GM18519 (cell line): Measurements from ENCODE around the gene CACNG6.
"Not testable (repeated sequence)": the region's sequence is repeated elsewhere in the genome, so short reads cannot be mapped to it uniquely, and the experiment has no call there.

Source experiments
- ATAC-seq: cut with Tn5 transposase; IDR thresholded peaks from one replicate; pipeline ENCODE4 v1.9.1; 2021; ENCODE audit warnings: mild to moderate bottlenecking, moderate library complexity; ENCODE audit not compliant: unreplicated experiment, low FRiP score

The CACNG6 gene

DNA sequence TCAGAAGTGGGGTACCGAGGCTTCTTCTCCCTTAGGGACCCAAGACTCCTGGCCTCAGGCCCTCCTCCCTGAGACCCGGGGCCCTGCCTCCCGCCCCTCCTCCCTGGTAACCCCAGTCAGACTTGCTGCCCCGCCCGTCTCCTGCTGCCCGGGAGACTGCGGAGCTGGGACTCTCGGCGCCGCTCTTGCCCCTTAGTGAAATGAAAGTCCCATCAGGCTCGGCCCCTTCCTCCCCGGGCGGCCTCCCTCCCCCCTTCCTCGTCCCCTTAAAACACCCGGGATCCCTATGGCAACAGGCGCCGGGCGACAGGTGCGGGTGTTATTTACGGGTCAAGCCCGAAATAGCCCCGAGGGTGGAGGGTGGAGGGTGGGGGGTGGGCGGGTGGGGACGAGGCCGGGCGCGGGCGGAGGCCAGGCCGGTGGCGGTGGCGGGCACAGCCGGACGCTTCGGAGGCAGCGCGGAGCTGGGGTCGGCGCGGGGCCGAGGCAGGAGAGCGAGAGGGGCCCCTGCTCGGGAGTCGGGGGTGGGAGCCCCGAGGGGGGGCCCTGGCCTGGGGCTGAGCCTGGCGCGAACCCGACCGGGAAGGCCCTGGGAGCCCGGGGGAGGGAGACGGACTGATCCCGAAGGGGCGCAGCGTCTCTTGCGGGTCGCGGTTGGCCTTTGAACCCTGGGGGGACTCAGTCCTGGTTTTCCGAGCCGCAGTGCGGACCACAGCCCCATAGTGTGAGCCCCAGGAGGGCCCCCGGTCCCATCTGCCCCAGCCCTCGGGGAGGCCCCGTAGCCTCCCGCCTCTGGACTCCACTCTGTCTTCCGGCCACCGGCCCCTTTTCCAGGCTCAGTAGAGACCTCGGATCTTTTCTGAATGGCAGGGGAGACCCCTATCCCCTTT lies at the start of gene CACNG6:
Gene CACNG6, plus strand, starts transcription at position 414 of the 890 bp plus-strand sequence. CDS start 1,241 bp downstream, outside the sequence.
- no peak for ATAC-seq

GRCh38 chr19:53942001-53942786 lies 49.2 kb upstream of the CACNG6 start:
- ATAC-seq, result no peak

GRCh38 chr19:53944416-53944815 lies 47.0 kb upstream of the CACNG6 start:
- no peak for ATAC-seq

DNA sequence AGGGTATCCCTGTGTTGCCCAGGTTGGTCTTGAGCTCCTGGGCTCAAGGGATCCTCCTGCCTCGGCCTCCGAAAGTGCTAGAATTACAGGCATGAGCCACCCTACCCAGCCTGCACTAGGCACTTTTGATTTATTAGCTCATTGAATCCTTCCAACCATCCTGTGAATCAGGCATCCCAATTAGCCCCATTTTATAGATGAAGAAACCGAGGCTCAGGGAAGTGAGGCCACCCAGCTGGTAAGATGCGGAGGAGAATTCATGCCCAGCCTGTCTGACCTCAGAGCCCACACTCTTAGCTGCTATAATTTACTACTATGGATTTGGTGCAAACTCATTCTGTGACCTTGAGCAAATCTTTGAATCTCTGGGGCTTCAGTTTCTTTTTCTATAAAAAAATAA lies 46.5 kb upstream of the CACNG6 start:
- no peak for ATAC-seq

DNA sequence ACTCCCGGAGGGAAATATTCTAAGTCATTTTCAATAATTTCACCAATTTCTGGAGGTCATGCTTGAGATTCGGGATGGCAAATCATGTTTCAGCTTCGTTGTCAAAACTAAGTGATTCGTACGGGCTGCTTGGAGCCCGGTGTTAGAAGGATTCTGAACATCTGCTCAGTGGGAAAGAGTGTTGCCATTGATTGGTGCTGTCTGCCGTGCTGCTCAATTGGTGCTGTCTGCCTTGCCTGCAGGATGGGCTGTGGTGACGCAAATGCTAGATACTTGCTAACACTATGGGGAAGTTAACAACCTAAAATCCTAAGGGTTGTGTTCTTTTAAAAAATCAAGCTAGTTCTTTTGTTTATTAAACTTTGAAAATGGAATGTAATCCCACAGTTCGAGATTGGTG lies 46.0 kb upstream of the CACNG6 start:
- no peak for ATAC-seq

GRCh38 chr19:53945998-53946397 lies 45.4 kb upstream of the CACNG6 start:
- ATAC-seq, result no peak

- ATAC-seq, result no peak
These were observed 43.8 kb upstream of the CACNG6 start for GRCh38 chr19:53947624-53948023.

DNA sequence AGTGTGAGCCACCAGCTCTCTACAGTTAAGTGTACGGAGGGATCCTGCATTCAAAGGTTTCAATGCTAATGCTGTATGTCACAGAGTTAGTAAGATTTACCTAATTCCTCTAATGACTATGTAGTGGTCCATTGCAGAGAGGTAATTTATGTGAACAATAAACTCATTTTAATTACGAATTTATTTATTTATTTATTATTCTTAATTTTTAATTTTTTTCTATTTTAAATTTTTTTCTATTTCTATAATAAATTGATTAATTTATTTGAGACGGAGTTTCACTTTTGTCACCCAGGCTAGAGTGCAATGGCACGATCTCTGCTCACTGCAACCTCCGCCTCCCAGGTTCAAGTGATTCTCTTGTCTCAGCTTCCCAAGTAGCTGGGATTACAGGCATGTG lies 42.8 kb upstream of the CACNG6 start:
- ATAC-seq, result not testable (repeated sequence)

GRCh38 chr19:53951436-53951835 lies 40.0 kb upstream of the CACNG6 start:
- ATAC-seq, result no peak

GRCh38 chr19:53951947-53952346 lies 39.5 kb upstream of the CACNG6 start:
- no peak for ATAC-seq

DNA sequence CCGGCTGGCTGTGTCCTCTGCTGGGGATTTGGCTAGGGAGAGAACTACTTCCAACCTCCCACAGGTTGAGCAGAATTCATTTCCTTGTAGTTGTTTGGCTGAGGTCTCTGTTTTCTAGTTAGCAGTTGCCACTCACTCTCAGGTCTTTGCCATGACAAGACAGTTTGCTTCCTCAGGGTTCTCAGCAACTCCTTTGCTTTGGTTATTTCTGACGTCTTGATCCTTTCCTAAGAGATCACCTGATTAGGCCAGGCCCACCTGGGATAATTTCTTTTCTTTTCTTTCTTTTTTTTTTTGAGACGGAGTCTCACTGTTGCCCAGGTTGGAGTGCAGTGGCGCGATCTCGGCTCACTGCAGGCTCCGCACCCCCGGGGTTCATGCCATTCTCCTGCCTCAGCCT lies 38.1 kb upstream of the CACNG6 start:
- ATAC-seq, result no peak

GRCh38 chr19:53957448-53958167 lies 33.8 kb upstream of the CACNG6 start:
- no peak for ATAC-seq

- ATAC-seq, result no peak
These were observed 33.3 kb upstream of the CACNG6 start for GRCh38 chr19:53958168-53958571.

DNA sequence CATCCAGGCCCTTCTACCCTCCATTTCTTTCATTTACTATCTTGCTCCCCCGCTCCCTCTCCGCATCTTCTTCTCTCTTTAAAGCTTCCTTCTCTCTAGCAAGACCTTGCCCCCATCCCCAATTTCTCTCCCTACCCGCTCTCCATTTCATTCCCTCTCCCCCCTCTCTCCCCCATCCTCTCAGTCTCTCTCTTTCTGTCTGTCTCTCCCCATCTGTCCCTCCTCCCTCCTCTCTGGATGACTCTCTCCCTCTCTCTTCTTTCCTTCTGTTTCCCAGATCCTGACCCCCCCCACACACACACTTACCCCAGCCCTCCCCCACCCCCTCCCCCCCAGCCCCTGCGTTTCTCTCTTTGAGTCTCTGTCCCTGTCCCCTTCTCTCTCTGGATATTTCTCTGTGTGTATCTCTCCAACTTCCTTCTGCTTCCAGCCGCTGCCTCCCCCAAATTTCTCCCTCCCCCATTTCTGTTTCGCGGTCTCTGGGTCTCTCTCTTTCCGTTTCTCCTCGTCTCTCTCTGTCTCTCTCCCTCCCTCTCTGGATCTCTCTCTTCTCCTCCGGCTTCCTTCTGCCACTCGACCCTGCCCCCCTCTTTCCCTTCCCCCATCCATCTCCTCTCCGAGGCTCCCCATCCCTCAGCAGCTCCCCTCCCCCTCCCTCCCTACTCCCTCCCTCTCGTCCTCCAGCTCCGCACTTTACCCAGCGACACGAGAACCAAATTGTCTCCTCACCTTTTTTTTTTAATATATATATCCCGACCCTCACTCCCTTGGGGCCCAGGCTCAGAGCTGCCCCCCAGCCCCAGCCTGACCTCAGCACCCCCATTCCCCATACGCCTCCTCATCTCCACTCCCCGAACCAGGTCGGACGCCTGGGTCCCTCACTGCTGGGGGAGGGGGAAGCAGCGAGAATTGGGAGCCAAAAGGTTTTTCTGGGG lies 32.3 kb upstream of the CACNG6 start:
- ATAC-seq, result no peak

- no peak for ATAC-seq
These were observed 31.2 kb upstream of the CACNG6 start for GRCh38 chr19:53960187-53960586.

DNA sequence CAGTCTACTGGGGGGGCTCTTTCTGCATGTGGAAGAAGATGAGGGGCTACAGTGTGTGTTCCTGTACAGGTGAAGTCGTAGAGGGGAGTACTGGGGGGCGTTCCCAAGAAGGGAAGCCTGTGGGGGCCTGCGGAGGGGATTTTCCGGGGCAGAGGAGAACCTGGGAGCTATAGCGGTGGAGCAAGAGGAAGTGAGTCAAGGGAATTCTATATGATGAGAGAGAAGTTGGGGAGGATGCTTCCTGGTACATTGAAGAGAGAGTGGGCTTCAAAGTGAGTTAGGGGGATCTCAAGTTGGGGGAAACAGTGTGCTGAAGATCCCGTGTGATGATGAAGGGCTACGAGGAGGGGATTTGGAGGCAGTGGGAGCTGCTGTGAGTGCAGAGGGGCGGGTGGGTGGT lies 30.6 kb upstream of the CACNG6 start:
- no peak for ATAC-seq

DNA sequence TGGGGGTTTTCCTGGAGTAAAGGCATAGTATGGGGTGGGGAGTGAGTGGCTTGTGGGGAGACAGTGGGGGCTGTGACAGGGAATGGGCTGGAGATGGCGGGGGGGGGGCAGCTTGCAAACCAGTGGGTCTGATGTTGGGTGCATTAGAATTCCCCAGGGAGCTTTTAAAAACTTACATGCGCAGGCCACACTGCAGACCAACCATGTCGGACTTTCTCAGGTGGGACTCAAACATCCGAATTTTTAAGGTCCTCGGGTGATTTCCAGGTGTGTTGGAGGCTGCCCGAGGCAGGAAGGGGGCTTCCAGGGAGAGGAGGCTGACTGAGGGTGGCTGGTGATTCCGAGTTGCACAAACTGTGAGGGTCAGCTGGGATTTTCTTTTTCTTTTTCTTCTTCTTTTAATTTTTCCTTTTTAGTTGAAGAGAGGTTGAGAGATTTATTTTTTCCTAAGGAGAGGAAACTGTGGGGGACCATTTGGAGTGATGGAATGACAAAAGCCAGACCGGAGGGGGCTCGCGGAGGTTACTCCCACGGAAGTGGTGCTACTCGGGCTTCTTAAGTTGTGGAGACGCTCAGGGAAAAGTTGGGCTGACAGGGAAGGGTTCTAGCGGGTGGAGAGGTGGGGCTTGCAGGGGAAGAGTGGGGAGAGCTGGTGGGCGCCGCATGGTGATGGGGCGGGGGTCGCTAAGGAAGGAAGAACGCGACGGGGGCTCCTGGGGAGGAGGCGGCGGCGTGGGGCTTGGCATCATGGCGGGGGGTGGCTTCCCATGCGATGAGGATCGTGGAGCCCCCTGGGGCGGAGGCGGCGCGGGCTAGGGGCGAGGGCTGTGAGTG lies 29.7 kb upstream of the CACNG6 start:
- no peak for ATAC-seq

DNA sequence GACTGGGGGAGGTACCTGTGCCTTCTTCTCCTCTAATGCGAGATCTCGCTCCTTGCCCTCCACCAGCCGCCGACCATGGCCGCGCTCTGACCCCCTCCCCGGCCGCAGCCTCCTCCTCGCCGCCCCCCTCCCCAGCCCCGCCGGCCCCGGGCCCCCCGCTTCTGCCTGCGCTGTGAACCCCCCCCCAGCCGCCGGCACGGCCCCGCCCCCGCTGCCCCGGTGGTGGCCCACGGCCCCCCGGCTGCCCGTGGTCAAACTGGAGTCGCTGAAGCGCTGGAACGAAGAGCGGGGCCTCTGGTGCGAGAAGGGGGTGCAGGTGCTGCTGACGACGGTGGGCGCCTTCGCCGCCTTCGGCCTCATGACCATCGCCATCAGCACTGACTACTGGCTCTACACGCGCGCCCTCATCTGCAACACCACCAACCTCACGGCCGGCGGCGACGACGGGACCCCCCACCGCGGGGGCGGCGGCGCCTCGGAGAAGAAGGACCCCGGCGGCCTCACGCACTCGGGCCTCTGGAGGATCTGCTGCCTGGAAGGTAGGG lies 28.5 kb upstream of the CACNG6 start, which contains the start of gene CACNG8:
Gene CACNG8, plus strand, starts transcription at position 51 of the 545 bp plus-strand sequence.
- no peak for ATAC-seq

DNA sequence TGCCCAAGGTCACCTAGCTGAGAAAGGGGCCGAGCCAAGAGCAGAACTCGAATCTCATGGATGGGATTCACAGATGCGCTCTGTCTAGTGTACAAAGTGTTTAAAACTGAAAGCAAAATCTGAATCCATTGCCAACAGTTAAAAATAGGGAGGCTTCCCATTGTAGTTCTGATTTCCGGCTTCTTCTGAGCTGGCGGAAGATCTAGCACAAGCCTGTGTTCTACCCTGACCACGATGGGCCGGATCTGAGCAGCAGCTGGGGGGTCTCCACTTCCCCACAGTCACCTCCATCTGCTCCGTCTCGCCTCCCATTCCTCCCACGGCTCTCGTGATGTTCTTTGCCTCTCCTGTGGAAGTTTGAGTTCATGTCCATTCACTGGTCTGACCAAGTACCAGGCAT lies 26.3 kb upstream of the CACNG6 start:
- ATAC-seq, result no peak
